ENCODE results near the gene GOLGA8B.

GRCh38 chr15:34621675-34622074 is 38.2 kb upstream of the GOLGA8B start:
- TF ChIP-seq EP300 (IDR thresholded peaks at IDR 0.05) = no peak
- TF ChIP-seq CTCF (IDR thresholded peaks at IDR 0.05) = peak in 1 of 6 experiments; percentile 13
- no peak for TF ChIP-seq POLR2AphosphoS5 (IDR thresholded peaks at IDR 0.05)
